ENCODE data around the gene GRIK3. TPM values are rescaled to one million over a fixed set of nuclear protein-coding genes. Genes with fewer than 3 reads are reported as not detected.
"Not testable (repeated sequence)": the region's sequence is repeated elsewhere in the genome, so short reads cannot be mapped to it uniquely, and the experiment has no call there.

GRIK3 gene
- polyA plus RNA-seq, 2 of the 4 experiments (the other 2 are of a cell fraction), result not detected

- TF ChIP-seq NPAS2 (CRISPR knock-in tag; IDR thresholded peaks at IDR 0.05; ENCODE audit: borderline replicate concordance) (no peak), HOXA7 (CRISPR knock-in tag; IDR thresholded peaks at IDR 0.05) (no peak), ZSCAN20 (CRISPR knock-in tag; IDR thresholded peaks at IDR 0.05) (no peak), RCOR1 (IDR thresholded peaks at IDR 0.05; ENCODE audit: low read depth, low read length) (no peak), E2F6 (IDR thresholded peaks at IDR 0.05; ENCODE audit: borderline replicate concordance, low read depth) (no peak), POLR2AphosphoS2 (conservative IDR thresholded peaks at IDR 0.05; ENCODE audit: low read length) (no peak), RFX5 (IDR thresholded peaks at IDR 0.05) (no peak), JUNB (IDR thresholded peaks at IDR 0.05) (no peak), PBX3 (IDR thresholded peaks at IDR 0.05) (no peak)
- ATAC-seq (no peak), FAIRE-seq (no peak), DNase-seq (ENCODE audit: low read depth in 1 of 2, low spot score in 1 of 2) (no peak)
- no peaks in the 10 kb centered on the region for H3K4me1 ChIP-seq
- no peaks in the 10 kb centered on the region for H3K9me3 ChIP-seq
- H3K4me2 ChIP-seq, result no peak overlapping the region
- no peak overlapping the region for H3K4me3 ChIP-seq
- no peak overlapping the region for H3K27ac ChIP-seq
- CTCF ChIA-PET, result no interaction called here
- 19% methylated on average over 7 of the region's 10 CpGs for WGBS (ENCODE audit: missing lambda C conversion rate)
- POLR2A ChIA-PET, result no interaction called here
These were observed 124.2 kb downstream of the GRIK3 start for GRCh38 chr1:36909946-36910725.

DNA sequence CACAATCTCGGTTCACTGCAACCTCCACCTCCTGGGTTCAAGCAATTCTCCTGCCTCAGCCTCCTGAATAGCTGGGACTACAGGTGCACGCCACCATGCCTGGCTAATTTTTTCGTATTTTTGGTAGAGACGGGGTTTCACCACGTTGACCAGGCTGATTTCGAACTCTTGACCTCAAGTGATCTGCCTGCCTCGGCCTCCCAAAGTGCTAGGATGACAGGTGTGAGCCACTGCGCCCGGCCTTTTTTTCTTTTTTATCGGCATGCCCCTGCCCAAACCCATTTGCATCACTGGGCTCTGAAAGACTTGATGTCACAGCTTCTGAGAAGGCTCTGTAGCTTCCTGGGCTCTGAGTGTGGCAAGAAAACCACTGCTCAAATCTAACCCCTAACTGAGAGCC lies 125.0 kb downstream of the GRIK3 start:
- CTCF ChIA-PET; DNase-seq (ENCODE audit: low read depth in 1 of 2, low spot score in 1 of 2); H3K4me3 ChIP-seq; H3K4me1 ChIP-seq; H3K4me2 ChIP-seq; POLR2A ChIA-PET; ATAC-seq; H3K9me3 ChIP-seq; H3K27ac ChIP-seq; FAIRE-seq: not testable (repeated sequence)
- 17% methylated on average over 10 of the region's 10 CpGs for WGBS (ENCODE audit: missing lambda C conversion rate)

DNA sequence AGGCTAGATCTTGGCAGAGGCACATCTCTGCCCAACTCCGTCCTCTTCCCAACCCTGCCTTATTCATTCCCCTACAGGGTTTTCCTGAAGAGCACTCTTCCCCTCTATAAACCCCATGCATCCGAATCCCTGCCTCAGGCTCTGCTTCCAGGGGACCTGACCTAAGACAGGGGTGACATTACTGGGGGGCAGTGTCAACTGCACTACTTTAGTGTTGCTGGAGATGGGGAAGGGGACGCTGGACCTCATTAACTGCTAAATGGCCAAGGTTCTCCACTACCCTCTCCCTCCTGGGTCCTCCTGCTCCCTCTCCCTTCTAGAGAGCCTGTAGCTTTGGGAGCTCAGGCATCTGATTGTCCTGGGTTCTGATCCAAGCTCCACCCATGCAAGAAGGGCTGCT lies 126.2 kb downstream of the GRIK3 start:
- Histone ChIP-seq H3K9me3 (no peaks in the 10 kb centered on the region), H3K27ac (no peak overlapping the region), H3K4me1 (no peaks in the 10 kb centered on the region), H3K4me2 (no peak overlapping the region), H3K4me3 (no peak overlapping the region)
- ATAC-seq (no peak), DNase-seq (ENCODE audit: low read depth in 1 of 2, low spot score in 1 of 2) (no peak), FAIRE-seq (no peak)
- 0% methylated on average over 2 of the region's 3 CpGs for WGBS (ENCODE audit: missing lambda C conversion rate)
- POLR2A ChIA-PET, result no interaction called here
- TF ChIP-seq NPAS2 (CRISPR knock-in tag; IDR thresholded peaks at IDR 0.05; ENCODE audit: borderline replicate concordance) (no peak), FOSL2 (IDR thresholded peaks at IDR 0.05) (no peak), FOSL2 (CRISPR knock-in tag; IDR thresholded peaks at IDR 0.05) (no peak), HOXB5 (CRISPR knock-in tag; IDR thresholded peaks at IDR 0.05) (no peak), POLR2AphosphoS2 (conservative IDR thresholded peaks at IDR 0.05; ENCODE audit: low read length) (no peak), HEYL (CRISPR knock-in tag; IDR thresholded peaks at IDR 0.05) (no peak)
- CTCF ChIA-PET, result no interaction called here

GRCh38 chr1:36906555-36906954 lies 127.8 kb downstream of the GRIK3 start:
- ATAC-seq (no peak), DNase-seq (ENCODE audit: low read depth in 1 of 2, low spot score in 1 of 2) (no peak), FAIRE-seq (no peak)
- H3K4me2 ChIP-seq, result no peak overlapping the region
- CTCF ChIA-PET, result no interaction called here
- 4% methylated on average over 3 of the region's 3 CpGs for WGBS (ENCODE audit: missing lambda C conversion rate)
- no peak overlapping the region for H3K4me3 ChIP-seq
- H3K4me1 ChIP-seq, result no peaks in the 10 kb centered on the region
- no peaks in the 10 kb centered on the region for H3K9me3 ChIP-seq
- TF ChIP-seq NR3C1 (IDR thresholded peaks at IDR 0.05) (no peak), HMGXB4 (CRISPR knock-in tag; IDR thresholded peaks at IDR 0.05; ENCODE audit: borderline replicate concordance) (no peak), CHD4 (IDR thresholded peaks at IDR 0.05; ENCODE audit: borderline replicate concordance) (no peak), POLR2A (IDR thresholded peaks at IDR 0.05; ENCODE audit: low read length) (no peak), ZFP36 (IDR thresholded peaks at IDR 0.05; ENCODE audit: borderline replicate concordance, partially characterized antibody) (no peak), FOSL2 (IDR thresholded peaks at IDR 0.05) (no peak), FOSL2 (CRISPR knock-in tag; IDR thresholded peaks at IDR 0.05) (no peak), KDM1A (IDR thresholded peaks at IDR 0.05; ENCODE audit: low read depth) (no peak)
- H3K27ac ChIP-seq, result no peak overlapping the region
- POLR2A ChIA-PET, result no interaction called here
